ENCODE measurements around the gene SLC35E1.

GRCh38 chr19:16605115-16605514, 32.9 kb upstream of the SLC35E1 start:
- TF ChIP-seq CTCF (IDR thresholded peaks at IDR 0.05) (no peak), POLR2A (IDR thresholded peaks at IDR 0.05) (no peak)
